ENCODE data around the gene CHGA.

The CHGA gene

DNA sequence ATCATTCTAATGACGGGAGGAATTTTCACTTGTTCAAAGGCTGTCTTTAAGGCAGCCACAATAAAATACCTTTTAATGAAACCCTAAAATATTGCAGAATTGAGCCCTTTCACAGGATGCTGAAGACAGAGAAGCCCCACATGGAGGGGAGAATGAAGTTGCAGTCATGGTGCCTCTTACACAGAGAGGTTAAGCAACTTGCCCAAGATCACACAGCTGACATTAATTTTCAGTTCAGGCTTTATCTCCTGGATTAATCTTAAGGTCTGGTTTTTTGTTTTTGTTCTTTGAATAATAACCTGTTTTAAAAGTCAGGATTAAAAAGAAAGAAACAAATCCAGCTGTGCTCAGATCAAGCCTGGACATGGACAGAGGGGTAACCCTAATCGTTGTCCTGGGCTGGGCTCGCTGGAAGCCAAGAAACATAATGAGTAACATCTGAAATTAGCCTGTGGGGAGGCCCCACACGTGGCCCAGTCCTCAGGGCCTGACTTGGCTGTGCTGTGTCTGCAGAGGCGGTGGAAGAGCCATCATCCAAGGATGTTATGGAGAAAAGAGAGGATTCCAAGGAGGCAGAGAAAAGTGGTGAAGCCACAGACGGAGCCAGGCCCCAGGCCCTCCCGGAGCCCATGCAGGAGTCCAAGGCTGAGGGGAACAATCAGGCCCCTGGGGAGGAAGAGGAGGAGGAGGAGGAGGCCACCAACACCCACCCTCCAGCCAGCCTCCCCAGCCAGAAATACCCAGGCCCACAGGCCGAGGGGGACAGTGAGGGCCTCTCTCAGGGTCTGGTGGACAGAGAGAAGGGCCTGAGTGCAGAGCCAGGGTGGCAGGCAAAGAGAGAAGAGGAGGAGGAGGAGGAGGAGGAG, 8.0 kb downstream of the CHGA start:
- no peak for DNase-seq (ENCODE audit: low spot score)
- H3K4me3 ChIP-seq: no peak overlapping the region
- TF ChIP-seq, protein P1, sequence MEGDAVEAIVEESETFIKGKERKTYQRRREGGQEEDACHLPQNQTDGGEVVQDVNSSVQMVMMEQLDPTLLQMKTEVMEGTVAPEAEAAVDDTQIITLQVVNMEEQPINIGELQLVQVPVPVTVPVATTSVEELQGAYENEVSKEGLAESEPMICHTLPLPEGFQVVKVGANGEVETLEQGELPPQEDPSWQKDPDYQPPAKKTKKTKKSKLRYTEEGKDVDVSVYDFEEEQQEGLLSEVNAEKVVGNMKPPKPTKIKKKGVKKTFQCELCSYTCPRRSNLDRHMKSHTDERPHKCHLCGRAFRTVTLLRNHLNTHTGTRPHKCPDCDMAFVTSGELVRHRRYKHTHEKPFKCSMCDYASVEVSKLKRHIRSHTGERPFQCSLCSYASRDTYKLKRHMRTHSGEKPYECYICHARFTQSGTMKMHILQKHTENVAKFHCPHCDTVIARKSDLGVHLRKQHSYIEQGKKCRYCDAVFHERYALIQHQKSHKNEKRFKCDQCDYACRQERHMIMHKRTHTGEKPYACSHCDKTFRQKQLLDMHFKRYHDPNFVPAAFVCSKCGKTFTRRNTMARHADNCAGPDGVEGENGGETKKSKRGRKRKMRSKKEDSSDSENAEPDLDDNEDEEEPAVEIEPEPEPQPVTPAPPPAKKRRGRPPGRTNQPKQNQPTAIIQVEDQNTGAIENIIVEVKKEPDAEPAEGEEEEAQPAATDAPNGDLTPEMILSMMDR (IDR thresholded peaks at IDR 0.05): no peak
- H3K27ac ChIP-seq: no peak overlapping the region

- DNase-seq (ENCODE audit: low spot score): no peak
- TF ChIP-seq, protein P1 (IDR thresholded peaks at IDR 0.05): no peak
- Histone ChIP-seq H3K27ac (no peak overlapping the region), H3K4me3 (no peak overlapping the region)
Measured at GRCh38 chr14:92931681-92932447, 8.9 kb downstream of the CHGA start.

GRCh38 chr14:92932448-92933395, 9.8 kb downstream of the CHGA start:
- no peak overlapping the region for H3K27ac ChIP-seq
- TF ChIP-seq, protein P1 (IDR thresholded peaks at IDR 0.05): no peak
- no peak for DNase-seq (ENCODE audit: low spot score)
- H3K4me3 ChIP-seq: no peak overlapping the region

DNA sequence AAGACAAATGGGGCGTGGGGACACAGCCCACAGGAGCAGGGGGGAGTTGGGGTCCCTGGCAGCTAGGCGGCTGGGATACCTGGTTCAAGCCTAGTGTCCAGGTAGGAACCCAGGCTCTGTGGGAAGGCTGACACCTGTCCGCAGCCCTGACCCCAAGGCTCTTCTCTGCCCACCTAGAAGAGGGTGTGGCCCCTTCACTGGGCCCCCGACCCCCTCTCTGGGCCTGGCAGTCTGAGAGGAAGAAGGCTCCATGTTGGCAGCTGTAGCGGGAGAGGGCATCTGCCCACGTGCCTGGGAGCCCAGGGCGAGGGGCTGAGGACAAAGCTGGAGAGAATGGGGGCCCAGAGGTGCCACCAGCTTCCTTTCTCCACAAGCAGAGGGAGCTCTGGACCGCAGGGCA, 10.5 kb downstream of the CHGA start:
- TF ChIP-seq, protein P1 (IDR thresholded peaks at IDR 0.05): no peak
- no peak for DNase-seq (ENCODE audit: low spot score)
- H3K4me3 ChIP-seq: no peak overlapping the region
- H3K27ac ChIP-seq: no peak overlapping the region

DNA sequence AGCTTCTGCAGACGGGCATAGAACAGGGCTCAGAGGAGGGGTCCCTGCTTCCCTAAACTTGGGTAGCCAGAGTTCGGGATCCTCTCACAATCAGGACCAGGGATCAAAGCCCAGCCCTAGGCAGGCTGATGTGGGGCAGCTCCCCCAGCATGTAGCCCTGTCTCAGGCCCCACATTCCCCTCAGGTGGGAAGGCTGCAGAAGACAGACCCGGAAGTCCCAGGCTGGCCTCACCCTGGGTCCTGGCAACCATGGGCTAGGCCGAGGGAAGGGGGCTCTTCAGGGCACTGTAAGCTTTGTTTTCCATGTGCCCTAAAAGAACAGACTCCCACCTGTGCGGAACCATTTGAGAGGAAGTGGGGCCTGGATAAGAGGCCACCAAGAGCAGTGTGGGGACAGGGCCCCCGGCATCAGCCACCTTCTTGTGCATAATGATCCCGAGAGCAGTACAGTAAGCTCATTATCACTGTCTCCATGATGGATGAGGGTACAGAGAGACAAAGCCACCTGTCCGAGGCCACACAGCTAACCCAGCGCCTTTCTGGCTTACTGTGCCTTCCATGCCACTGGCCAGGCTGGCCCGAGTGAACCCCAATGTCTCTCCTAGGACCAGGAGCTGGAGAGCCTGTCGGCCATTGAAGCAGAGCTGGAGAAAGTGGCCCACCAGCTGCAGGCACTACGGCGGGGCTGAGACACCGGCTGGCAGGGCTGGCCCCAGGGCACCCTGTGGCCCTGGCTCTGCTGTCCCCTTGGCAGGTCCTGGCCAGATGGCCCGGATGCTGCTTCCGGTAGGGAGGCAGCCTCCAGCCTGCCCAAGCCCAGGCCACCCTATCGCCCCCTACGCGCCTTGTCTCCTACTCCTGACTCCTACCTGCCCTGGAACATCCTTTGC, 11.5 kb downstream of the CHGA start:
- Histone ChIP-seq H3K27ac (no peak overlapping the region), H3K4me3 (no peak overlapping the region)
- DNase-seq (ENCODE audit: low spot score): no peak
- TF ChIP-seq, protein P1 (IDR thresholded peaks at IDR 0.05): no peak

GRCh38 chr14:92935446-92935845, 12.5 kb downstream of the CHGA start:
- Histone ChIP-seq H3K27ac (no peak overlapping the region), H3K4me3 (no peak overlapping the region)
- no peak for DNase-seq (ENCODE audit: low spot score)
- TF ChIP-seq, protein P1 (IDR thresholded peaks at IDR 0.05): no peak
